Measurements from ENCODE around the gene UST.
A peak's percentile ranks its signal among the peaks of the same experiment; 100 is the strongest.
"Not testable (repeated sequence)": the region's sequence is repeated elsewhere in the genome, so short reads cannot be mapped to it uniquely, and the experiment has no call there.

Gene UST

GRCh38 chr6:148765898-148766808 lies 19.3 kb downstream of the UST start:
- DNase-seq: no peak
- ATAC-seq: no peak

DNA sequence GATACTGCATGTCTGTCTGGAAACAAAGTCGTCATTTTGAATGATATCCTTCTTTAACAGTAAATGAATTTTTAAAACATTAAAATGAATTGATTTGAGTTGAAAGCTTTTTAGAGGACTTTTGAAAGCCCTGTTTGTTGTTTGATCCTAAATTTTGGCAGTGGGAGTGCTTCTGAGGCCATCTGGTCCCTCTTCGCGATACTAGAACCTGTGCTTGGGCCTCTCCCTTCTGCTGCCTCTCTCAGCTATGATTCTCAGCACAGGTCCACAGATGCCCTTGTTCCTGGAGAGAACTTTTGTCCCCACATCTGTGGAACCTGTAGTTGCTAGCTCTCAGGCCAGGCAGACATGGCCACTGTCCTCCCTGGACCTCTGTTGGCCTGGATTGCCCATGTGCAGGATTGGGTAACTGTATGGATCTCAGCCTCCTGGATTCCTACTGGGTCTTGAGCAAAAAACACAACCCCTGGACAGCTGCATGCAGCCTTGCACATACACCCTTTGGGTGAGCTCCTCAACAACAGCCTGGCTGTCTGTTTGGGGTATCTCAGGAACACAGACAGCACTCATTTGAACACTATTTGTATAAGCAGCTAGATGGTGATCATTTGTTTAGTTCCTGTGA lies 21.9 kb downstream of the UST start:
- no peak for ATAC-seq
- no peak for DNase-seq

GRCh38 chr6:148769304-148769968 lies 22.6 kb downstream of the UST start:
- no peak for DNase-seq
- no peak for ATAC-seq

DNA sequence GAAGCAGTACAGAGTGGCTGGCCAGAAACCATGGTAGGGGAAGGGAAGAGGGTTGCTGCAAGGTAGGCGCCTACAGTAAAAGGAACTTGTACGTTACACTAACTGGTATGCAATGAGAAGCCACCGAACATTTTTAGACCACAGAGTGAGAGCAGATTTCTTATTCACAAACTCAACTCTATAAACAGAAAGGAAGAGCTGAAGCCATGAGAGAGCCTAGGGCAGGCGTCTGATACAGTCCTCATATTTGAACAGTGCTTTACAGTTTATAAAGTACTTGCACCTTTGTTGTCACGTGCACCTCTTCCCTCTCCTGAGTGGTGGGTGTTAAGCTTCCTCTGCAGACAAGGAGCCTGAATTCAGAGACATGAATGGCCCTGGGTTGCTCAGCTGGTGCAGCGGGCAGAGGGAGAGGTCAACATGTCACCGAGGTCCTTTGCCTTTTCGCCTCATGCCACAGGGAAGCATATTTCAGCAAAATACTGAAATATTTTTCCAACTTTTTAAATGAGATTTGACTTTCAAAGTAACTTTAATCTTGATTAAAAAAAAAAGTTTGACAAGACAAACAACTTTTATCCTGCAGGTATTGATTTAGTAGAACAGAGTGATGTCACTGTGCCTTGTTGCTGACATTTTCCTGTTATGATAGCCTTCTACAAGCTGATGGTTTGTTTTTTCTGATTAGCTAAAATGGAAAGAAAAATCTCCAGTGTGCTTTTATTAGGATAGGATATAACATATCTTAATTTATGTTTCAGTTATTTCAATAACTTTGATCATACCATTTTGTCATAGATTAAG lies 23.8 kb downstream of the UST start:
- ATAC-seq (no peak), DNase-seq (no peak)

DNA sequence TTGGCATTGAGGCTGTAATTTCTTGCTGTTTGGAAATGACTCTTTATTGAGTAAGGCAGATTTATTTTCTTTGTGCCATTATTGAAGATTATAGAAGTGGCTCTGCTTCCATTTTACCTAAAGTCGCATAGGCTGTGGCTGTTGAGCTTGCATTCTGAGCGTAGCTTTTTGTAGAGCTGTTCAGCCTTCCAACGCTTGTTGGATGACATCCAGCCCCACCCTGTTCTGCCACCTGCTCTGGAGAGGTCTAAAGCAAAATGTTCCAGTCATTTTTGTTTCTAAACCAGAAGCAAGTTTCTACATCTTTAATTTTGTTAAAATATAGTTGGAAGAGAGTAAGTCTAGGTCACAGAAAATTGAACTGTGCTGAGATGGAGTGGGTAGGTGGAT lies 24.4 kb downstream of the UST start:
- ATAC-seq (no peak), DNase-seq (no peak)

DNA sequence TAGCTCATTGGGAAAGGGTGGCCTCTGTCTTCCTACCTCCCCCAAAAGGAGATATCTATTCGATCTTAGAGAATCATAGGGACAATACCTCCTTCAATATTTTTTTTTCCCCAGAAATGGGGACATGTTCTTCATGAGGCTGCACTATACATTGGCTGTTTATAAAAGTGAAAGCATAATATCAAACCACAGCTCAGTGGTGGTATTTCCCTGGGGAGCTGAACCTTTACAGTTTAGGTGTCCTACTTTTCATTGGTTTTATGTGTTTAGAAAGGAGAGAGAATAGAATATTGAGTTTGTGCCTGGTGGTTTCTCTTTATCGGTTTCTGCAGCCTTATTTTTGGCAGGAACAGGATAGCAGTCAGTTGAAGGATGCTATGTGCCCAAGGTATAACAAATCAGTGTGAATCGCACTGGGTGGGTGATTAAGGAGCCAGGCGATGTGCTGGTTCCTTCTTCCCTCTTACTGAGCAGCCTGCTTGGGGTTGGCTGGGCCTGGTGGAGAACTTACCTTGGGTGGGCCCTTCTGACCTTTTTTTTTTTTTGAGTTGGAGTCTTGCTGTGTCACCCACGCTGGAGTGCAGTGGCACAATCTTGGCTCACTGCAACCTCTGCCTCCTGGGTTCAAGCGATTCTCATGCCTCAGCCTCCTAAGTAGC lies 25.2 kb downstream of the UST start:
- DNase-seq: no peak
- peak; percentile 40 for ATAC-seq

DNA sequence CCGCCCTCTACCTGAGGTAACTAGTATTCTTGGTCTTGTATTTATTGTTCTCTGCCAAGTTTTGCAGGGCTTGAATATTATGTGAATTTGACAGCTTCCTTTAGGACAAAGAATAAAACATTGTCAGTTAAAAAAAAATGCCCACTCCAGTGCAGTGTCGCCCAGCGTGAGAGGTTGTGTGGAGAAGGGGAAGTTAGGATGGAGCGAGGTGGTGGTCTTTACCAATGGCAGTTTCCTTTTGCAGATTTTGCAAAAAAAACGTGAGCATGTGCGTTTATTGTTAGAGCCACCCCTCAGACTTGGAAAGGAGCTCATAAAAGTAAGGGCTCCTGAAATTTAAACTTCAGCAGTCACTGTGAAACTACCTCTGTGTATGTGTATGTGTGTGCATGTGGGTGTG lies 28.3 kb downstream of the UST start:
- ATAC-seq: no peak
- no peak for DNase-seq

DNA sequence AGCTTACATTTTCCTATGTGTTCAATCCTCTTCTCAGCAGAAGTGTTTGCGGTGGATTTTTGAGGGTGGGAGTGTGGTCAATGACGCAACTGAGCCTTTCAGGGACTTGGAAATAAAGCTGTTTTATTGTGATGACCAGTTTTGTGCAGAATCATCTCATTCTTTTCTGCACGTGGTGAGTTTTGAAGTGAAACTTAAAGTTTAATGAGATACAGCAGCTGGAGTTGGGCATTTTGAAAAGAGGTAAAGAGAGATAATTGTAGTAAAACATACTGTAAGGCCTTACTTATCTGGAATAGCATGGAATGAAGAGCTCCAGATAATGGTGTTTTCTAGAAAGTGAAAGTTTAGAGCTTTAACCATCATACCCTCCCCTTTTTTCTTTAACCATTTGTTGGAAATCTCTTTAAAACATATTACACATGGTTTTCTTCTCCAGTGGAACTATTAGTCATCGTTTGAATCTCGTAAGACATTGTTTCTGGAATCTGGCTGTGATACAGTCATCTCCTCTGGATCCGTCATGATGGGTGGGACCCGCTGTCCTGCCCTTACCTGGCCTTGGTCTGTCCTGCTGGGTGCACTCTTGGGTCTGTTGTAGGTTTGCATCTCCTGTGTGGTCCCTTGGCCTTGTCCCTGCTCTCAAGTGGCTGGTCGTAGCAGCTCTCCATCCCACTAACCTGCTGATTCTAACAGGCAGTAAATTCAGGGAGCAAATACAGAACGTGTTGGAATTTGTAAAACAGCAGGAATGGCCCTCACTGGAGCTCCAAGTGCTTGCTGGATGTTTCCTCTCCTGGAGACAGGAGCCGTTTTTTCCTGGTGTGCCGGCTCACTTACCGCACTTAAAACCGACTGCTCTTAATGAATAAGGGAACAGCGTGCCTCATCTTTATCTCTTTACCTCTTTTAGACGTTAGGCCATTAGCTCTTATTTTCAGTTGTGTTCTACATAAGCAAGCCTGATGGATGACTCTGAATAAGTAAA lies 29.8 kb downstream of the UST start:
- ATAC-seq (no peak), DNase-seq (no peak)

DNA sequence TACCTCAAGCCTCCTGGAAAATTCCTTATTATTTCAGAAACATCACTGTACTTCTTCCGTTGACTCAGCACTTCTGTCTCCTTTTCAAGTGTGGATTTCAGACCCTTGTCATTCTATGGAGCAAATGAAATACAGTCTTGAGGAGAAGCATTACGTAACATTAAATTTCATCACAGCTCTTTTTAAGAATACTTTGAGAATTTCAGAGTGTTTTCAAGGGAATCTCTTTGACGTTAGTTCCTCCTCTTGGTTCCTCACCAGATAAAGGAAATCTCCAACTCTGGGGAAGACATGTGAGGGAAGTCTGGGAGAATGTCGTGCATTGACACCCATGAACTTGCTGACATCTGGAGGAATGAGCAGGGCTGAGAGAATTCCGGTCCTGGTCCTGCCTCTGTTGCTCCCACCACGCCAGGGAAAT lies 32.3 kb downstream of the UST start:
- DNase-seq: no peak
- no peak for ATAC-seq

GRCh38 chr6:148780423-148780822 lies 33.6 kb downstream of the UST start:
- DNase-seq, ATAC-seq: not testable (repeated sequence)

- peak; percentile 69 for ATAC-seq
- DNase-seq: no peak
Measured at GRCh38 chr6:148780918-148781436, 34.1 kb downstream of the UST start.

- ATAC-seq: no peak
- no peak for DNase-seq
Measured at GRCh38 chr6:148789948-148790347, 43.1 kb downstream of the UST start.

GRCh38 chr6:148790404-148790803 lies 43.6 kb downstream of the UST start:
- no peak for ATAC-seq
- DNase-seq: no peak

DNA sequence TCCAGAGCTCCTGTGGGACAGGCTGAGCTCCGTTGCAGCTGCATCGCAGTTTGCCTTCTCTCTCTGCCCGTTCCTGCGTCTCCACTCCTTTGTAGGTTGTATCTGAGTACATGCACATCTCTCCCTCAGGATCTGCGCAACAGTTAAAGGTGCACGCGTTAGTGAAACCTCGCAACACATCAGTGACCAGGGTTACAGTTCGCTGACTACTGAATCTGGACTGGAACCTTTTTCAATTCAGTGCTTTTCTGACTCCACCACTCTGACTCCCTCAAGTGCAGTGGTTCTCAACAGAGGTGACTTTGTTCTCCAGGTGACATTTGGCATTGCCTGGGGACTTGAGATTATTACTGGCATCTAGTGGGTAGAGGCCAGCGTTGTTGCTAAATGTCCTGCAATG lies 44.0 kb downstream of the UST start:
- no peak for DNase-seq
- ATAC-seq: no peak

GRCh38 chr6:148791372-148791771 lies 44.5 kb downstream of the UST start:
- DNase-seq: no peak
- ATAC-seq: no peak

DNA sequence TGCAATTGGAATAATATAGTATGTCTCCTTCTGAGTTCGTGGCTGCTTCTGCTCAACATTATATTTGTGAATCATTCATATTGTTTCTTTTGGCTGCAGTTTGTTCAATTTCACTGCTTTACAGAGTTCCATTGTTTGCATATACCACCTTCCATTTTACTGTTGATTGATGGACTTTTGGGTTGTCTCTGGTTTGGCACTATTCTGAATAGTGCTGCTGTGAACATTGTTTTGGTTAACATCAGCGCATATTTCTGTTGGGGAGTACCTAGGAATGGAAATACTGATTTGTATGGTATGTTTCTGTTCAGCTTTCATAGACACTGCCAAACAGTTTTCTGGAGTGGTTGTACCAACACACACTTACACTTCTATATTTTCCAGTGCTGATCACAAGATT lies 46.9 kb downstream of the UST start:
- ATAC-seq (no peak), DNase-seq (no peak)

DNA sequence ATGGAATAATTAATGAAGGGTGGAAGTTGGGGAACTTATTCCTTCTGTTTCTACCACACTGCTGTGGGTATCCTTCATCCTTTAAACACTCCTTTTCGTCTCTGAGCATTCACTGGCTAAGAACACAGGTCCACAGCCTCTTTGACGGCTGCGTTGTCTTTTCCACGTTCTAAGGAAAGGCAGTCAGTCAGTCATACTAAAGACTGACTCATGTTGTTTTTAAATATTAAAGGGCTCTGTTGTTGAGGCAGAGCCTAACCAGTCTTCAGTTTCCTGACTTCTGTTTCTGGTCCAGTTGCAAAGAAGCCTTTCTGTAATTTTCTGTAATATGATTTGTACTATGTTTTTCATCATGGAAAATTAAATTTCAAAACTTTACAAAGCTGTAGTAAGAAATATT lies 48.0 kb downstream of the UST start:
- ATAC-seq (no peak), DNase-seq (no peak)

DNA sequence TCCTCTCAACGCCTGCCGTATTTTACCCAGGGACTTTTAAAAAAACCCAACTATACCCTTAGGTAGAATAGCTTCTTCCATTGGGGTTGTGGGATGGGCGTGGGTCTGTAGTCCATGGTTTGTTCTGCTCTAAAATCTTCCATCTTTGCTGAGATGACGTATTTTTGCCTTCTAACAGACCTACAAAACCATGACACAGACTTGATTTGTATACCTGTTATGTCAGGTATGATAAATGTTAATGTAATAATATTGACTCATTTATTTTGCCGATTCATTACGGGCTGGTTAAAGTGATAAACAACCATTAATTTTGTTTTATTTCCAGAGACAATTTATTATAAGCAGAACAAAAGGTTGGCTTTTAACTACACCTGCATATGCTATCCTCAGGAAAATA lies 48.7 kb downstream of the UST start:
- ATAC-seq: no peak
- no peak for DNase-seq

DNA sequence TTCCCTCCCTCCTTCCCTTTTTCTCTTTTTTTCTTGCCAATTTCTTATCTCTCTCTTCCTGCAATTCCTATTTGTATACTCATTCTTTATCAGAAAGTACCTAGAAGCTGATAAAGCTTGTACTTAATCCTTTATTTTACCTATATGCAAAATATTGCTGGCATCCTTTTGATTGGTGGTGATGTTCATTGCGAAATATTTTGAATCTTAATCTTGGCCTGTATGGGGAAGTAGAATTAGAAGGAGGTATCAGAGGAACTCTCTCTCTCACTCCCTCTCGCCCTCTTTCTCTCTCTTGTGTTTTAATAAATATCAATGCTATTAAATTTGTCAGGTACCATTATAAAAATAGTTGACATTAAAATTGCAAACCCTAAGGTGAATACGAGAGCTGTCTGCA lies 52.8 kb downstream of the UST start:
- ATAC-seq: no peak
- no peak for DNase-seq

DNA sequence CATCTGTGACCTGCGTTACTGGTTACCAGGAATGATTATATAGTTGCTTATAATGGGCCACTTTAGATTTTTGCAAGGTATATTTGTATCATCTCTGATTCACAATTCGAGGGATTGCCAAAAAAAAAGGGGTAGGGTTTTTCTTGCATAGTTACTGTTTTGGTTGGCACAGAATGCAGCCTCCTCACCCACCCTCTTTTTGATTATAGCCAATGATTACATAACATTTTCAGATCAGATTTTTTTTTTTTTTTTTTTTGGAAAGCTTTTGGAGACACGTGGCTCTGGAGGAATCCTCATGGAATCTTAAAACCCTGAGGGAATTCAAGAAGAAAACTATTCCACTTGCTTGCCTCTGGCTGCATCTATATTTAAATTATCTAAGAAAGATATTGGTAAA lies 53.7 kb downstream of the UST start:
- no peak for DNase-seq

More for the DNA sequence above, 53.7 kb downstream of the UST start:
- ATAC-seq: no peak

Data from stimulated activated naive CD8-positive, alpha-beta T cell treated with anti-CD3 and anti-CD28 coated beads, Interleukin-15, Interleukin-2, amounts not matched to agents 100 U/mL and 50 U/mL, for 24 hours (primary cell).